HG02840 (cell line): ENCODE results near the gene GNAI3.

ENCODE experiments used
- ATAC-seq: cut with Tn5 transposase; IDR thresholded peaks from one replicate; pipeline ENCODE4 v1.9.1; 2021; ENCODE audit warnings: mild to moderate bottlenecking, moderate library complexity, moderate number of reproducible peaks; ENCODE audit not compliant: unreplicated experiment, low FRiP score

GNAI3 gene

GRCh38 chr1:109523706-109524105, 24.7 kb upstream of the GNAI3 start:
- no peak for ATAC-seq

DNA sequence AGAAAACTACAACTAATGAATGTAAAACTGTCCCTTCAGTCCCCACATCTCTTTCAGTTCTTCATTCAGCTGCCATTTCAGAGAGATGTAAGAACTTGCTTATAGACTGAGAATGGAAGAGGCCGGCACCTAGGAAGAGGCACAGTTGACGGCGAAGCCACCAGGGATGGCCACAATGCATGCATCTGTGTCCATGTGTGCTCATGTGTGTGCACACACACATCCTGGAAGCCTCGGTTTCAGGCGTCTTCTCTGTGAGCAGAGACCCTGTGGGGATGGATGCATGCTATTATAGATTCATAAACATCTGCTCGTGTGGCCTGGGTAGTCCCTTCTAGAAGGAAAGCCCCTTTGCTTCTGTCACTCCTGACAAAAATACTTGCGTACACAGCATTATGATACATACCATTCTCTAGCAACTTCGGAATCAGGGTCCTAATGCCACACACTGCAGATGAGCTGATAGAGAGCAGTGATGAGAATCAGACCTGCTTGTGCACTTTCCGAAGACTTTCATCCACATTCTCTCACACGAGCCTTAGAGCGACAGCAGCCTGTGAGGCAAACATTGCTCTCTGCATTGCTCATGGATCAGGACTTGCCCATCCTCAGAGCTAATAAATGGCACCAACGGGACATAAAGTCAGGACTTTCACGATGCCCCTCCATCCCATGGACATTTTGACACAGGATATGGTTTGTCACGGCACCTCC, 21.2 kb upstream of the GNAI3 start:
- no peak for ATAC-seq

GRCh38 chr1:109527846-109528695, 20.3 kb upstream of the GNAI3 start:
- no peak for ATAC-seq

DNA sequence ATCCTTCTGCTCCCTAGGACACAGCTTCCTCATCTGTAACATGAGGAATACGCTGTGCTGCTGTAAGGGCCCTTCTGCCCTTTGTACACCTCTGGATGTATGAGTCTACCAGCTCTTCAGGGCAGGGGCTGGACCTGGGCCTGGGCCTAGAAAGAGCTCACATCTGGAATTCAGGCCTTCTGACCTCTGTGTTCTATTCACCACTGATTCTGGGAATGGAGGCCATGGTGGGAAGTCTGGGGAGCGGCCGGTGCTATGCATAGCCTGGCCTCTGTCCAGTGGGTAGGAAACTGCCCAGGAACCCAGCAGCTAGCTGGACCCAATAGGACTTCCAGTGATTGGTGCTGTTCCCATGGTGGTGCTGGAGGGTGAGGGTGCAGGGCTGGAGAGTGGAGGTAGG, 19.7 kb upstream of the GNAI3 start:
- no peak for ATAC-seq

DNA sequence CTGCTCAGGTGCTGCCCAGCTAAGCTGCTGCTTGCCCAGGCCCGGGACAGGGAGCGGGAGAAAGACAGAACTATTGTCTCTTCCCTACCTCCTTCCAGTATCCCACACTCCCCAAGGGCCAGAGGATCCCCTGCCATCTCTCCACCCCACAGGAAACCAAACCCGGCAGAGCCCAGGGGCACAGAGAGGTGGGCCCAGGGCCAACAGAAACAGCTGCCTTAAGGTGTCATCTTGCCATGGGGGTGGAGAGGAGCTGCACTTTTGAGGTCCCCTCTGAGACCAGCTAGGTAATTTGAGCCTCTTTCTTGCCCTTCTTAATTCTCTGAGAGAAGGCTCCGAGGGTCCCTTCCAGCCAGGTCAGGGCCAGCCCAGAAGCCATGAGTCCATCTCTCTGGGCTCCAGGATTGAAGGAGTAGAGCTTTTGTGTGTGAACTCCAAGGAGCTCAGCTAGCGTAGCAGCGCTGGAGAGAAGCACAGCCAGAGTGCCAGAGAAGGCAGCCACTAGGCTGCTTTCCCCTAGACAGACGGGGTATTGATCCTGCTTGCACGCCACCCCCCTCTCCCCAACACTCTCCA, 18.4 kb upstream of the GNAI3 start:
- no peak for ATAC-seq

- ATAC-seq = no peak
Observed at GRCh38 chr1:109530457-109531087, 17.8 kb upstream of the GNAI3 start.

DNA sequence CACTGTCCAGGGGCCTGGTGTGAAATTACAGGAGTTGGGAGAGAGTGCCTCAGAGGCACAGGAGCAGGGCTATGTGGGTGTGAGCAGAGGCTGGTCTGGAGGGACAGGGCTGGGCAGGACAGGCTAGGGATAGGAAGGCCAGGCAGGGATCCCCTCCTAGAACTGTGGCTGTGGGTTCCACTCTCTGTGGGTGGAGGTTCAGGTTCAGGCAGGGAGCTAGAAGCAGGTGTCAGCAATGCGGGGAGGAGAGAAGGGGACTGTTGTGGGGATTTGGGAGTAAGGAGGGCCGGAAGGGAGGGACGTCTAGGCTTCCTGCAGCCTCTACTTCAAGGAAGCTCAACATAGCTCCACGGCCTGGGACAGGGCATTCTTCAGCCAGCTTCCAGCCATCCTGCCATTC, 17.0 kb upstream of the GNAI3 start:
- no peak for ATAC-seq

DNA sequence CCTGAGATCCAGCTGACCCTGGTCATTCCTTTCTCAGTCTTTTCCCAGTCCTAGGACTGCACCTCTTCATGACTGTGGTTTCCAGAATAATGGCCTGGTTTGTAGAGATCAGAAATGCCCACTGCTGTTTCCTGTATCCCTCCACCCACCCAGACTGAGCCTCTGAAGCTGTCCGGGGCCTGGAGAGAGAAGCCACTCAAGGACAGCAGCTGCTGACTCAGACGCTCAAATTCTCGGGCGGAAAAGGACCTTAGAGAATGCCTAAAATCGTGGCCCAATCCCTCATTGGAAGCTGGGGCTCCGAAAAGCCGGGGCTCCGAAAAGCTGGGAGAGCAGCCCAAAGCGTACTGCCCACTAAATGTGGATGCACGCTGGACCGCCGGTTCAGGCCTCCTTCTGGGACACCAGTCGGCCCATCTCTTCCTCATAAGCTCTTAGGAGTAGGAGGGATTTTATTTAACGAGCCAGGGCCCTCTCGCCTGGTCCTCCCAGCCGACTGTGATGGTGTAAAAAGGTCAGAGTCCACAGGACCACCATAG, 16.5 kb upstream of the GNAI3 start:
- no peak for ATAC-seq

DNA sequence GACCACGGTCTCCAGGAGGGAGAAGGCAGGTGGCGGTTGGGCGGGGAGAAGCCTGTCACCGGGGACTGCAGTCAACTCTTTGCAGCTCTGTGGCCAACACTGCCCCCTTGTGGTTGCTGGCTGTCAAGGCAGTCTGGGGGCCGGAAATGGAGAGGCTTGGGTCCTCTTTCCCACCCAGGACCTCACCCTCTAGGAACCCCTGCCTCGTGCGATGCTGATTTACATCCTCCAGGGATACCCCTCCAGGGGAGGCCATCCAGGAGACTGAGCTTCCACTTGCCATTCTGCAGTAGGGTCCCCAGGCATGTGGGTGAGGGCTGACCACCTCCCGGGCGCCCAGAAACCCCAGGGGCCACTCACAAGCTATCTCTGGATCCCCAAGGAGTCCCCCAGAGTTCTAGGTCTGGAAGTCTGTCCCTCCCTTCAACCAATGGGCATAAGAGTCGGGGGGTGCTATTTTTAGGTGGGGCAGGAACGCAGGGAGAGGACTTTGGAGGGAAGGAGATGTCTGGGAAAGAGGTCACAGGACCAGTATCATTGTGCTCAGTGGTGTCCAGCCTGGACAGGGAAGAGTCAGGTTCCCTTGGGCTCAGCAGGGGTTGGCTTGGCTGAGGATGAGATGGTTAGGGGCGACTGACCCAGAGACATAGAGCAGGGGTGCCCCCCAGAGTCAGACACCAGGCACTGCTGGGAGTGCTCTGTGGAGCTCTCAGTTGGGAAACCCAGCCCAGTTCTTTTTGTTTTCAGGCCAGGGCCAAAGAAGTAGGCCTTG, 15.9 kb upstream of the GNAI3 start:
- no peak for ATAC-seq

DNA sequence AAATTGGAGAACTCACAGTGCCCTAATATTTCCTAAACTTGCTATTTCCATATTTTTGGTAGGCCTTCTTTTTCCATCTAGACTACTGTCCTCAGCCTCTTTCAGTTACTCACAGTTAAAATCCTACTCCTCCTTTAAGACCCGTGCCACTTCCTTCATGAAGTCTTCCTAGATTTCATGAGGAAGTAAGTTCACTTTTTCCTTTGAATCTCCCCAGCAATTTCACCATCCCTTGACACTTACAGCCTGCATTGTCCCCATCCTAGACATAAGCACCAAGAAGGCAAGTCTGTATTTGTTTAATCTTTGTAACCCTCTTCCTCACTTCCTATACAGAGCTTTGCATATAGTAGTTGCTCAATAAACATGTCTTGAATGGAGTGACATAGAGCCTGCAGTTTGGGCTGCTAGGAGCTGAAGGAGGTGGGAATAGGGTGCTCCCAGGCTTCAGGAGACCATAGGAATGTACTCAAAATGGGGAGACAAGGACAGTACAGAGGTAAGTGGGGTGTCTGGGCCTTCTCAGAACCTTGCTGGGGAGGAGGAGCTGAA, 14.0 kb upstream of the GNAI3 start:
- ATAC-seq = no peak

GRCh38 chr1:109535481-109535880, 12.9 kb upstream of the GNAI3 start:
- no peak for ATAC-seq

DNA sequence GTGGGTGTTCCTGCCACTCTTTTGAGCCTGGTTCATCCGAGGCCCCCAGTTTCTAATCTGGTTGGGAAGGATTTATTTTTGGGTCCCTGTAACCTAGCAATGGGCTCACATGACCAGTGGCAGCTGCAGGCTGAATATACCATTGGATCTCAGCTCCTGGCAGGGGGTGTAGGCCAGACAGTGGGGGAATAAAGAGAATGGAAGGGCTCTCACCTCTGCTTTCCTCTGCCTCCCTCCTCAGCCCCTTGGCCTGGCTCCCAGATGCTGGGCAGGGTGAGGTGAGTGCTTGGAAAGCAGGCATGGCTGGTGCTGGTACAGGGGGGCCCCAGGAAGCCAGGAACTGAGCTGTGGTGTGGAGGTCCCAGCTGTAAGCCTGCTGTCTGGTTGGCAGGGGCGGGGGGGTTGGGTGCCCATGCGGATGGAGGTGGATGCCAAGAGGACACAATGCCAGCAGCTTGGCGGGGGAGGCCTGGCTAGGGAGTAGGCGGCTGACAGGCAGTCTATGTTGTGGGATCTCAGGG, 12.4 kb upstream of the GNAI3 start:
- no peak for ATAC-seq

GRCh38 chr1:109537450-109538178, 10.8 kb upstream of the GNAI3 start:
- no peak for ATAC-seq

DNA sequence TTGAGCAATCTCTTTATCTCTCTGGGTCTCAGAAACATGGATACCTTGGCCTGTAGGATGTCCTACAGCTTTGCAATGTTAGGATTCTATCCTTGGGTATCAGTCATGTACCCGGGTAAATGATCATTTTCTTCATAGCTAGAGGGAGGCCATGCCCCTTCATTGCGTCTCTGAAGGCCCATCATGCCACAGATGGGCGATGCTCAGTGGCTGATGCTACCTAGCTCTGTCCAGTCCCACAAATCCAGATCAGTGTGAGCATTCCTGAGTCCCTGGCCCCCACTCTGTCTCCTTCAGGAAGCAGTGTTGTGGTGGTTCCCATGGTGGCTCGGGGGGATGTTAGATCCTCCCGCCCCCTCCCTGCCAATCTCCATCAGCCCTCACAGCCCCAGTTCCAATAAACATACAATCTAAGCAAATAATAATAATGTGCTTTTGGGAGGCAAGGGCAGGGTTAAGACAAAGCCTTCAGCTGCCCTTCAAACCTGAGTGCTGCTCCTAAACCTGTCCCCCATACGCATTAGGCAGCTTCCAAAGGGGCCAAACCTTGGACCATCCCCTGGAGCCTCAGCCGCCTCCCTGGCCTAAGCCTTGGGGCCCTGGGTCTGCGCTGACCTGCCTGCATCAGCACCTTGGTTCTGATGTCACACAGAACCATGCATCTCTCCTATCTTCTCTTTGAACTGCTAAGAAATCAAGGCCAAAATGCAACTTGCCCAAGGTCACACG, 9.4 kb upstream of the GNAI3 start:
- ATAC-seq = no peak

- ATAC-seq = no peak
Observed at GRCh38 chr1:109539676-109540075, 8.7 kb upstream of the GNAI3 start, which contains the start of gene GPR61. Gene GPR61 (plus strand): TSS chr1:109539872. CDS start chr1:109543023, 3,151 bp downstream.

GRCh38 chr1:109541102-109541501, 7.3 kb upstream of the GNAI3 start:
- ATAC-seq = no peak

DNA sequence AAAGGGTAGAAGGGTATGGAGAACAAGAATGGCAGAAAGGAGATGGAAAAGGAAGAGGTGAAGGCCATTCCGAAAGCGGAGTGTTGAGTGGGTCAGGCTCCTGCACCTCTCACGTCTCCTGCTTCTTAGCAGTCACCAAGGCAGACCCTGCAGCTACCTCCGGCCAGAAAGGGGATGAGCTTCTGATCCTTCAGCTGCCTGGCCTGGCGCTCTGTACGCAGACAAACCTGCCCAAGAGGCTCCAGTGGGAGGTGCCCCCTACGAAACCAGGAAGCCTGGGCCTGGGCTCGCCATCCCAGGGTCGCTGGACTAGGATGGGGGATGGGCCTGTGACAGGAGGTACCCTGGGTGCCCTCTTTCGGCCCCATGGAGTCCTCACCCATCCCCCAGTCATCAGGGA, 5.8 kb upstream of the GNAI3 start:
- ATAC-seq = no peak
